Gastrocnemius medialis (tissue), 4 donors: ENCODE data around the gene PIGS.

Experiments
- CTCF ChIP-seq, 5 experiments: fragments of 450-650 bp in 3 of 5; fragments of 200-600 bp in 2 of 5; sonication (generic) in 2 of 5; IDR thresholded peaks in 4 of 5; conservative IDR thresholded peaks in 1 of 5; 1 replicate in 4 of 5; 2 replicates in 1 of 5; pipeline ENCODE4 v1.5.1; 2016 to 2019; ENCODE audit warnings: antibody characterized with exemption in 5 of 5, mild to moderate bottlenecking in 3 of 5, moderate library complexity in 3 of 5
- POLR2A ChIP-seq, 2 donors: fragments of 450-650 bp; IDR thresholded peaks; one replicate each; pipeline ENCODE4 v1.6.1; 2017; ENCODE audit warnings: antibody characterized with exemption in 2 of 2, mild to moderate bottlenecking in 2 of 2, moderate library complexity in 2 of 2

GRCh38 chr17:28549236-28550132 is 21.8 kb downstream of the PIGS start:
- TF ChIP-seq POLR2A (IDR thresholded peaks at IDR 0.05) (no peak), CTCF (IDR thresholded peaks at IDR 0.05 in 4 of 5, conservative IDR thresholded peaks at IDR 0.05 in 1 of 5) (no peak)
